GM18502 (cell line): Measurements from ENCODE around the gene SPEM1.

Experiments used
- ATAC-seq: cut with Tn5 transposase; IDR thresholded peaks from one replicate; pipeline ENCODE4 v1.9.1; 2021; ENCODE audit warnings: mild to moderate bottlenecking; ENCODE audit not compliant: unreplicated experiment, poor library complexity

SPEM1 gene

GRCh38 chr17:7396147-7396546 is 24.0 kb upstream of the SPEM1 start:
- no peak for ATAC-seq

GRCh38 chr17:7398612-7399011 is 21.5 kb upstream of the SPEM1 start:
- ATAC-seq: no peak

GRCh38 chr17:7403043-7403726 is 16.9 kb upstream of the SPEM1 start:
- ATAC-seq: no peak

GRCh38 chr17:7403727-7403976 is 16.5 kb upstream of the SPEM1 start:
- ATAC-seq: peak; percentile 36

GRCh38 chr17:7403977-7404736 is 16.0 kb upstream of the SPEM1 start, which contains the start of gene TMEM256:
Gene TMEM256, minus strand, starts transcription at chr17:7404097. Its CDS starts 13 bp downstream, at chr17:7404084.
- peak; percentile 87 for ATAC-seq

- peak; percentile 9 for ATAC-seq
Observed at GRCh38 chr17:7404737-7405349, 15.3 kb upstream of the SPEM1 start.

GRCh38 chr17:7405350-7406234 is 14.5 kb upstream of the SPEM1 start:
- no peak for ATAC-seq

- no peak for ATAC-seq
Observed at GRCh38 chr17:7406235-7406825, 13.8 kb upstream of the SPEM1 start.

- ATAC-seq: no peak
Observed at GRCh38 chr17:7407082-7407481, 13.0 kb upstream of the SPEM1 start.

GRCh38 chr17:7407485-7408251 is 12.5 kb upstream of the SPEM1 start, which contains the start of gene NLGN2:
Gene NLGN2, plus strand, starts transcription at chr17:7407845. Its CDS starts 411 bp downstream, at chr17:7408256.
- no peak for ATAC-seq

GRCh38 chr17:7408252-7408727 is 11.8 kb upstream of the SPEM1 start:
- ATAC-seq: no peak

GRCh38 chr17:7408863-7409262 is 11.3 kb upstream of the SPEM1 start:
- ATAC-seq: no peak

GRCh38 chr17:7409716-7410115 is 10.4 kb upstream of the SPEM1 start:
- ATAC-seq: no peak

GRCh38 chr17:7410634-7411426 is 9.3 kb upstream of the SPEM1 start:
- ATAC-seq: no peak

GRCh38 chr17:7411427-7411750 is 8.7 kb upstream of the SPEM1 start:
- ATAC-seq: no peak

- ATAC-seq: no peak
Observed at GRCh38 chr17:7413346-7413985, 6.7 kb upstream of the SPEM1 start.

- no peak for ATAC-seq
Observed at GRCh38 chr17:7414837-7415236, 5.3 kb upstream of the SPEM1 start.

GRCh38 chr17:7415784-7416183 is 4.3 kb upstream of the SPEM1 start:
- ATAC-seq: no peak
